ENCODE measurements around the gene KCNQ1.

KCNQ1 gene

GRCh38 chr11:2574043-2574552 is 129.3 kb downstream of the KCNQ1 start:
- no peak for DNase-seq

DNA sequence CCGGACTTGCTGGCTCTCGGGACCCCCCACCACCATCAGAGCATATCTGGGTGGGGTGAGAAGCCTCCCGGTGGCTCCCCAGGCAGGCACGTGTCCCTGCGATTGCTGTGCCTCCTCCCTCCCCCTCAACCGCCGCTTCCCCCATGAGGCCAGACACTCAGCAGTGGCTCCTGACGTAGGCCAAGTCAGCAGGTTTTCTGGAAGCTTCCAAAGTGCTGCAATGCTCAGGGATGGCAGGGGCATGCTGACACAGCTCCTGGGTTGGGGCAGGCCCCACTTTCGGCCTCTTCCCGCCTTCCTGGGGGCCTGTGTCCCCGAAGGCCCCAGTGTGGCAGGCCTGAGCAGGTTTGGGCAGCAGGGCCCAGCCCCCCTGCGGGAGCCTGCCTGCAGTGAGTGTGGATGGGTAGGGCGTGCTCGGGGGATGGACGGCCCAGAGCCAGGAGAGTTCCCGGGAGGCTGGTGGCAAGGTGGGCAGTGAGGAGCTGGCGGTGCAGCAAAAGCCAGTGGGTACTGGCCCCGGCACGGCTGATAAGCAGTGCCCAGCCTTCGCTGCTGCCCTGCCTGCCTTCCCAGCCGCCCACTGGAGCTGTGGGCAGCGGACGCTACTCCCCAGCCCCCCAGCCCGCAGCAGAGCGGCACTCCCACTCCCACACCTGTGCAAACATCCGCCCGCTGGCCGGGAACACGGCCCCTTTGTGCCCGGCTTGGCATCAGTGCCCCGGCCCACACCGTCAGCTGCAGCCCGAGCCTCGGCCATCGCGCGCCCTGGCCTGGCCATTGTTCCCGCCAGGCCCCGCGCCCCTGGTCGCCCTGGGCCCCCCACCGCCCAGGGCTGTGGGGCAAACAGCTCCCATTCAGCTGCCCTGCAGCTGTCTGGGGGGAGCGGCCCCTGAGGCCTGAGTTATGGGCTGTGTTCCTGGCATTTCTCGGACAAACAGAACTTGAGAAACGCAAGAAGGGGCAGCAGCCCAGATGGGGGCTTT is 130.0 kb downstream of the KCNQ1 start:
- DNase-seq, result no peak

DNA sequence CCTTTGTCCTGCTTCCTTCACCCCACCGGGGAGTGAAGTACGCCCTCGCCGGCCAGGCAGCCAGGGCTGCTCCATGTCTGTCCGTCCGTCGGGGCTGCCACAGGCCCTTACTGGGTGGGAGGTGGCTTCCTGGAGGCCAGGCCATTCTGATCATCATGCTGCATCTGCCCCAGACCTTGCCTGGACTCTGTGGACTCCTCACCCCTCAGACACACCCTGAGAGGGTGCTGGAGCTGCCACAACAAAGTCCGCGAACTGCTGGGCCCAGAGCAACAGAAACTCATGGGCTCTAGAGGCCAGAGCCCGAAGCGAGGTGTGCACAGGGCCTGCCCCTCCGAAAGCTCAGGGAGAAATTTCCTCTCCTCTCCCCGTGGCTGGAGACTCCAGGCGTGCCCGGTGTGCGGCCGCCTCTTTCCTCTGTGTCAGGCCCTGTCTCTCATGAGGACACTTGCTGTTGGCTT is 130.8 kb downstream of the KCNQ1 start:
- no peak for DNase-seq

GRCh38 chr11:2576111-2576510 is 131.3 kb downstream of the KCNQ1 start:
- no peak for DNase-seq

- no peak for DNase-seq
These were observed 131.7 kb downstream of the KCNQ1 start for GRCh38 chr11:2576549-2576948.

GRCh38 chr11:2577031-2577990 is 132.5 kb downstream of the KCNQ1 start:
- DNase-seq, result no peak

DNA sequence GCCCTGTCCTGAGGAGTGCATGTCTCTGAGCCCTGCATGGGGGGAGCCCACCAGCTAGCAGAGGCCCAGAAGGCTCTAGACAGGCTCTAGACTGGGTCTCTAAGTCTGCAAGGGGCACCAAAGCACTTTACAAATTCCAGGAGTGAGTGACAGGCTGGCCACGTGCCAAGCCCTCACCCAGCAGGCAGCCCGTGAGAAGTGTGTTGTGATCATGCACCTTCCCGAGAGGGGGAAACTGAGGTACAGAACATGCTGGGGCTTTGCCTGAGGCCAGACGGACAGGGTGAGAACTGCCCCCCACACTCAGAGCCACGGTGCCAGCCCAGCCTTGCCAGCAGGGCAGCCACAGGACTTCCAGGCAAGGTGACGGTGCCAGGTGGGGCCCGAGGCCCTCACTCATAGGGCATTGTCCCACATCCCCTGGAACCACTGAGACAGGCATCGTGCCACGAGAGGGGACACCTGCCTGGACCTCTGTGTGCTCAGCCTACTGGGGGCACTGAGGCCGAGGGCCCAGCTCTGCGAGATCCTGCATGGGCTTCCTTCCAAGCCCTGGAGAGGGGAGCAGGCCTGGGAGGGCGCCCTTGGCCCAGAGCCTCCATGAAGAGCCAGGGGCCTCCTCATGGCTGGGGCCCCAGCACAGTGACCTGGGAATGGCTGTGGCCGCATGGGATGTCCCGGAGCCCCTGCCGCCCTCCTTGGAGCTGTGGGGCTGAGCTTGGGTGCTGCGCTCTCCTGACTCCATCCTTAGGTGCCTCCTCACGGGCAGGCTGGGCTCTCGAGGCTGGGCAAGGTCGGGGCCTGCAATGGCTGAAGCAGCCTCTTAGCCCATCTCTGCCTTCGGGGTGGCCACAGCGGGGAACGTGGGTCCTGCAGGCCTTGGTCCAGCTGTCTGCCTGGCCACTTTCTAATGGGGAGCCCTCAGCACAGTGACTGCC is 133.5 kb downstream of the KCNQ1 start:
- no peak for DNase-seq

- DNase-seq, result no peak
These were observed 134.1 kb downstream of the KCNQ1 start for GRCh38 chr11:2578929-2579270.

DNA sequence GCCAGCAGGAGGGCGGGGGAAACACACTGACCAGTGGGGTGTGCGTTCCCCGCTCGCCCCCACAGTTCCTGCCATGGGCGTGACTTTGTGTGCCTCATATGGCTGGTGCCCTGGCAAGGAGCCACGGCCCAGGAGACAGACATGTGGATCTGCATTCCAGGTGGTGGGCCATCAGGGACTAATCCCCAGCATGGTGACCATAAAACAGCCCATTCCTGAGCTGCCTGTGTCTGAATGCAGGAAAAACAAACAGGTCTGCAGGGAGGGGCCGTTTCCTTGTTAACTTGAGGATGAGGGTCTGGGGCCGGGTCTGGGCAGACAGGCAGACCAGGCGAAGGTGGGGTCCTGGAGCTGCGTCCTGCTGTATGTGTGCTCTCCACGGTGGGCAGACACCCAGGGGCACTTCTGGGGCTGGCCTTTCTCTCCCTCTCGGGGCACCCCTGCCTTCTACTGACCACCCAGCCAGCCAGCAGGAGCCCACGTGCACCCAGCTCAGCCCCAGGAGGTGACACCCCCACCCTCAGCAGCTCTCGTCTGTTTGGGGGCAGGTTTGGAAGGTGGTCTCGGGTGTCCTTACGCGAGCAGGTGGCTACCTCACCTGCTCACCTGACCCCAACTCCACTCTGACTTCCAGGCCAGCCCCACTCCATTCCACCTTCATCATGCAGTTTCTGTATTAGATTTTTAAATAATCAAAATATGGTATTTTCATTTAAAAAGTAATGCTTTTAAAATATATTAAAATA is 134.7 kb downstream of the KCNQ1 start:
- DNase-seq, result no peak

DNA sequence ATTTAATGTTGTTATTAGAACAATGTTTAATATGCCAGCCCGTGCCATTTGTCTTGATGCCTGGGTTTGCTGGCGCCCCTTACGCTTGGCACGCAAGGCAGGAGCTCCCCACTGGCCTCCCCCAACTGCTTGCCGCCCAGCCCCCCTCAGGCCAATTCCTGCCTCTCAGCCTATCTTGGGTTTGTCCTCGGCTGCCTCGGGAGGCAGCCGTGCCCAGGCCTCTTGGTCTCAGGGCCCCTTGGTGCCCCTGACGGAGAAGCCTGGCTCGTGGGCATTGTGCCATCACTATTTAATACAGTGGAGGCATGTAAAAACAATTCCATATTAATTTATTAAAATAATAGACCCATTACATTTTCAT is 135.2 kb downstream of the KCNQ1 start:
- DNase-seq, result no peak

DNA sequence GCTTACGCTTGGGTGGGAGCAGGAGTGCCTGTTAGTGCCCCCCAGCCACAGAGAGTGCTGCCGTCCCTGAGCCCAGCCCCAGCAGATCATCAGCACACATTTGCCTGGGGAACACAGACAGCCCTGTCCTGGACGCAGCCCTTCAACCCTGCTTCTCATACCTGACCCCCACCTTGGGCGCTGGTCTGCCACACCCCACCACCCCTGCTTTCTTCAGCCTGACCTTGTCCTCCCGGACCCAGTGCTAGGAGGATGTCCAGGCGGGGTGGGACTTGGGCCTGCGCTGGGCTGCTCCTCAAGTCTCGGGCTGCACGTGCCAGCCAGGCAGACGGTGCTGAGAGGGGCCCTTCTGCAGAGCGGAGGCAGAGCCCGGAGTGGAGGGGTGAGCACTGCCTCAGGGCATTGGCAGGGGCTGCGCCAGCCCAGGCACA is 135.8 kb downstream of the KCNQ1 start:
- no peak for DNase-seq

- DNase-seq, result no peak
These were observed 136.5 kb downstream of the KCNQ1 start for GRCh38 chr11:2581151-2581930.

DNA sequence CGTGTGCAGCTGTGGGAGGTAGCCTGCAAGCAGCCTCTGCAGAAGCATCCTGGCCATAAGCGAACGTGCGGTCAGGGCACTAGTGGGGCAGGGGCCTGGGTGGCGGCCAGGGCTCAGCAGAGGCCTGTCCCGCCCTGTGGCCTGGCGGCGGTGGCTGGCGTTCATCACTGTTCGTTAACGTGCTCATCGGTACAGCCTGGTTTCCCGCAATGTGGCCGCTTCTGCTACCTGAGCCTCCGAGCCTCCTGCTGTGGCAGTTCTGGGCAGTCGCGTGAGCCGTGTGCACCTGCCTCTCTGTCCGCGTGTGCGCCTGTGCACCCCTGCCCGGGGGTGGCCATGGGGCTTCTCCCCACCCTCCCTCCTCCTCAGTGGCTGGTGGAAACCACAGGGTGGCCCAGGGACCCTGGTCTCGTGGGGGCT is 137.1 kb downstream of the KCNQ1 start:
- no peak for DNase-seq

DNA sequence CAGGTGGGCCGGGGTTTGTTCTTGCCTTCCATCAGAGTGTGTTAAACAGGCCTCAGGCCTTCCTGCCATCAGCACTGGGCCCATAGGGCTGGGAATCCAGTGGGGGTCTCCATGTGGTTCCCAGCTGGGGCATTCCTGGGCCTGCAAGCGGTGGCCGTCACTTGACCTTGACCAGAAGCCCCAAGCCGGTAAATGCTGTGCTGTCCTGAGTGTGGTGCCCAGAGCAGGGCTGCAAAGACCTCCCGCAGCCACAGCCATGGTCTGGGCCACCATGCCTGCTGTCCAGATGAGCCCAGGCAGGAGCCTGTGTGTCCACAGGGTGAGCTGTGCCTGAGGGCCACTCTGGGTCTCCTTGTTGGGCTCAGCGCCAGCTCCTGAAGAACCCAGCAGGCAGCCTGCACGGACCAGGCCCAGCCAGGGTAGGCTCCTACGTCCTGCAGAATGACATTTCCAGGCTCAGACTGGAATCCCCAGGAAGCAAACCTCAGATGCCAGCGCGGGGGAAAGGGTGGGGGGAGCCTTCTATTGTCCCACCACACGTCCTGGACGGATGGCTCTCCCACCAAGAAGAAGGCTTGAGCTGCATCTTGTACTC is 137.6 kb downstream of the KCNQ1 start:
- DNase-seq, result no peak

GRCh38 chr11:2582946-2583604 is 138.3 kb downstream of the KCNQ1 start:
- DNase-seq, result no peak

DNA sequence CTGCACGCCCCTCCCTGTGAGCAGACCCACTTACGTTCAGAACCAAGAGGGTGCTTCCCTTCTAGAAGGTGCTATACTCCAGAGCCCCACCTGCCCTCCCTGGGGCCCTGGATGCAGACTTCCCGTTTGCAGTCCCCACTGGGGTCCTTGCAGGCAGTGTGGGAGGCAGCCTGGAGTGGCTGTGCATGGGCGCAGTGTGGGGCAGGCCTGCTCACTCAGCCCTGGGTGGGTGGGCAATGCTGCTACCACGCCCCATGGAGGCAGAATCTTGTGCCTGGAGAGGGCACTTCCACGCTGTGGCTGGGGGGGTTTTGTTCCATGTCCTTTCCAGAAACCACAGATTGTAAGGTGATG is 138.8 kb downstream of the KCNQ1 start:
- no peak for DNase-seq

GRCh38 chr11:2584434-2584811 is 139.6 kb downstream of the KCNQ1 start:
- no peak for DNase-seq

GRCh38 chr11:2584812-2585565 is 140.2 kb downstream of the KCNQ1 start:
- no peak for DNase-seq

DNA sequence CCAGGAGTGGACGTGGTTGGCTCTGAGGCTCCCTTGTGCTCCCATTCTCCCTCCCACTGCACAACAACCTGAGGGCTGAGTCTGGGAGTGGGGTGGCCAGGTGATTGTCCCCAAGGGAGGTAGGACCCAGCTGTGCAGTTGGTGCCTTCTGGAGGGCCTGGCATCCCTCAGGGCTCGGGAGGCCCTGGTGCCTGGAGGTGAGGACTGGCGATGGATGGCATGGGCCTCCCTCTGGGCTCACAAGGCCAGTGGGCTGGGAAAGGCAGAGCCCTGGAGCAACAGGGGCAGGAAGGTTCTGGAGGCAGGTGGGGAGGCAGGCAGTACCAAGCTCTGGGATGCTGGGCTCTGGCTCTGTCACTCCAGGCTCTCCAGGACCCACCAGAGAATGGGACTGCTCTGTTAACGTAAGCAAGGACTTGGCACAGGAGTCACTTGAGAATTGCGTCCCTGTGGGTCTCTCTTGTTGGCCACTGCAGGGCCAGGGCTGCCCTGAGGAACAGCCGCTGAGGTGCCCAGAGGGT is 140.8 kb downstream of the KCNQ1 start:
- DNase-seq, result no peak

Data from amniotic stem cell (primary cell).